H1 (cell line): ENCODE results near the gene MTTP. TPM values are rescaled to one million over a fixed set of nuclear protein-coding genes. Genes with fewer than 3 reads are reported as not detected.

Experiments
- ASH2L ChIP-seq: fragments of 200-600, 300-600 bp; sonication (generic); IDR thresholded peaks from one replicate; pipeline ENCODE4 v1.7.1; 2017; ENCODE audit warnings: low read length
- ATF2 ChIP-seq: IDR thresholded peaks from 2 replicates; pipeline ENCODE4 v1.6.1; 2012; ENCODE audit warnings: low read length, inconsistent platforms
- CBX5 ChIP-seq: fragments of 300-800, 300-1000 bp; sonication (generic); IDR thresholded peaks from 2 replicates; pipeline ENCODE4 v1.7.1; 2016; ENCODE audit warnings: antibody characterized with exemption, low read length, low read depth
- NANOG ChIP-seq: IDR thresholded peaks from 2 replicates; pipeline ENCODE4 v1.6.1; 2011; ENCODE audit warnings: low read length, low read depth, mild to moderate bottlenecking, inconsistent platforms; ENCODE audit not compliant: insufficient read depth, poor library complexity, severe bottlenecking
- RXRA ChIP-seq: IDR thresholded peaks from 2 replicates; pipeline ENCODE4 v1.6.1; 2011; ENCODE audit warnings: low read depth, mild to moderate bottlenecking, low read length, moderate library complexity; ENCODE audit not compliant: insufficient read depth
- SP4 ChIP-seq: IDR thresholded peaks from 2 replicates; pipeline ENCODE4 v1.6.1; 2012; ENCODE audit warnings: low read length, inconsistent platforms
- polyA plus RNA-seq, 7 experiments: library from polyadenylated mRNA; depleted of rRNA in 3 of 7; stranded (reverse) in 5 of 7; unstranded in 2 of 7; fragments of >200 nt in 5 of 7; fragments of 200-250 nt in 2 of 7; gene quantifications; 1 replicate in 5 of 7; 2 replicates in 1 of 7; 4 replicates in 1 of 7; pipeline versions ENCODE4 v1.2.1 to v1.2.3, GENCODE V29; 2011 to 2013; ENCODE audit warnings: missing spikeins in 2 of 7, mixed read lengths in 2 of 7
- total RNA-seq: library from RNA; stranded (reverse); fragmentation: NEBNext Ultra II Directional; extraction: Animal tissue kit (Norgen Biotek cat#: 25700); gene quantifications from 2 replicates; pipeline ENCODE4 v1.2.1, GENCODE V29; 2021

Gene MTTP
- total and polyA plus RNA-seq, 2 of the 8 experiments (the other 6 are each of a cell fraction or from before 2014, with no cell fraction given): 0.12 to 0.26 TPM

- no peak for TF ChIP-seq ATF2
- TF ChIP-seq RXRA: no peak
- TF ChIP-seq SP4: no peak
- TF ChIP-seq CBX5: no peak
- TF ChIP-seq ASH2L: no peak
- no peak for TF ChIP-seq NANOG
Observed at GRCh38 chr4:99652596-99653436, 78.2 kb downstream of the MTTP start (continued).
